B cell (primary cell): ENCODE results near the gene HSPA12A. TPM values are rescaled to one million over a fixed set of nuclear protein-coding genes. Genes with fewer than 3 reads are reported as not detected.

Experiments used
- ATAC-seq: fragments of 200-7000 bp; cut with Tn5 transposase; one replicate; pipeline ENCODE4 v1.10.0; 2021; ENCODE audit warnings: low read depth, mild to moderate bottlenecking, moderate number of reproducible peaks, moderate library complexity
- CTCF ChIA-PET: fragments of 350-600 bp; sonication (Branson Sonifier 250); formaldehyde crosslinking; loops from one replicate; lab custom pipeline; 2021; ENCODE audit warnings: antibody characterized with exemption, inconsistent platforms; lab: Charles Lee
- POLR2A ChIA-PET: fragments of 350-600 bp; sonication (Branson Sonifier 250); formaldehyde crosslinking; loops from one replicate; lab custom pipeline; 2021; ENCODE audit warnings: antibody characterized with exemption; lab: Charles Lee
- DNase-seq: peaks from one replicate; pipeline ENCODE4 v3.0.0; 2013
- H2AFZ ChIP-seq: 2 replicates; pipeline ENCODE4 v1.6.1; 2012; ENCODE audit warnings: mild to moderate bottlenecking, low read depth, low read length; ENCODE audit not compliant: insufficient read depth, poor library complexity, severe bottlenecking
- H3K27ac ChIP-seq, 2 donors: 1 replicate in 1 of 2; 2 replicates in 1 of 2; pipeline ENCODE4 v1.5.1; 2012 to 2013; ENCODE audit warnings: low read length in 2 of 2, mild to moderate bottlenecking in 2 of 2, moderate library complexity in 1 of 2
- H3K27me3 ChIP-seq, 4 experiments: fragments of 200-600 bp in 1 of 4; sonication (generic) in 1 of 4; replicated peaks in 1 of 4; 1 replicate in 2 of 4; 2 replicates in 2 of 4; pipeline versions ENCODE4 v1.6.1 to v1.7.0; 2013 to 2016; ENCODE audit warnings: low read length in 3 of 4, mild to moderate bottlenecking in 2 of 4, mixed read lengths in 1 of 4, moderate library complexity in 1 of 4; ENCODE audit not compliant: insufficient read depth in 4 of 4, control insufficient read depth in 3 of 4; ENCODE audit errors: control extremely low read depth in 1 of 4
- H3K36me3 ChIP-seq, 2 experiments: replicated peaks in 1 of 2; 1 replicate in 1 of 2; 2 replicates in 1 of 2; pipeline versions ENCODE4 v1.6.1 to v1.7.1; 2013; ENCODE audit warnings: low read length in 1 of 2; ENCODE audit not compliant: insufficient read depth in 2 of 2, control insufficient read depth in 1 of 2; ENCODE audit errors: control extremely low read depth in 1 of 2, extremely low read depth in 1 of 2
- H3K4me1 ChIP-seq, 2 donors: fragments of 200-600 bp in 1 of 2; sonication (generic) in 1 of 2; 1 replicate in 1 of 2; 2 replicates in 1 of 2; pipeline versions ENCODE4 v1.5.1 to v1.6.1; 2013 to 2017; ENCODE audit warnings: low read length in 2 of 2; ENCODE audit not compliant: control insufficient read depth in 2 of 2, insufficient read depth in 2 of 2
- H3K4me2 ChIP-seq: replicated peaks from 2 replicates; pipeline ENCODE3; 2012; ENCODE audit warnings: mild to moderate bottlenecking, low read depth, low read length; ENCODE audit not compliant: poor library complexity, severe bottlenecking
- H3K4me3 ChIP-seq, 5 experiments: fragments of 200-600 bp in 1 of 5; sonication (generic) in 1 of 5; 1 replicate in 3 of 5; 2 replicates in 2 of 5; pipeline versions ENCODE4 v1.5.1 to v1.7.0; 2011 to 2016; ENCODE audit warnings: low read length in 4 of 5, mild to moderate bottlenecking in 4 of 5, low read depth in 2 of 5, control low read depth in 1 of 5, moderate library complexity in 1 of 5; ENCODE audit not compliant: insufficient read depth in 1 of 5; ENCODE audit errors: control extremely low read depth in 1 of 5, extremely low read depth in 1 of 5
- H3K79me2 ChIP-seq: fragments of 200-600 bp; sonication (generic); one replicate; pipeline ENCODE4 v1.6.0; 2016; ENCODE audit warnings: low read length; ENCODE audit not compliant: control insufficient read depth, insufficient read depth
- H3K9ac ChIP-seq: fragments of 200-600 bp; sonication (generic); 2 replicates; pipeline ENCODE4 v1.6.1; 2017; ENCODE audit warnings: mild to moderate bottlenecking, low read length, moderate library complexity
- H3K9me3 ChIP-seq, 3 donors: one replicate each; pipeline versions ENCODE4 v1.6.1 to v1.7.1; 2013; ENCODE audit warnings: low read length in 2 of 3; ENCODE audit not compliant: control insufficient read depth in 2 of 3, insufficient read depth in 1 of 3; ENCODE audit errors: control extremely low read depth in 1 of 3
- H4K20me1 ChIP-seq: 2 replicates; pipeline ENCODE4 v1.6.0; 2012; ENCODE audit warnings: mild to moderate bottlenecking, low read length; ENCODE audit not compliant: insufficient read depth, control insufficient read depth, poor library complexity, severe bottlenecking
- H3K27ac Mint-ChIP-seq: one replicate; pipeline ENCODE4 v1.8.0; 2021; ENCODE audit warnings: mixed read lengths
- H3K27me3 Mint-ChIP-seq: one replicate; pipeline ENCODE4 v1.8.0; 2021; ENCODE audit warnings: mixed read lengths
- H3K4me1 Mint-ChIP-seq: one replicate; pipeline ENCODE4 v1.8.0; 2021; ENCODE audit warnings: mixed read lengths
- H3K4me3 Mint-ChIP-seq: one replicate; pipeline ENCODE4 v1.8.0; 2021; ENCODE audit warnings: mixed read lengths
- H3K9me3 Mint-ChIP-seq: one replicate; pipeline ENCODE4 v1.8.0; 2022; ENCODE audit warnings: mixed read lengths; ENCODE audit not compliant: insufficient read depth
- EZH2 ChIP-seq: IDR thresholded peaks from 2 replicates; pipeline ENCODE4 v1.6.1; 2012; ENCODE audit warnings: borderline replicate concordance, low read depth, mild to moderate bottlenecking, moderate library complexity, low read length; ENCODE audit not compliant: insufficient read depth, poor library complexity, severe bottlenecking
- WGBS: methylation state at CpG from one replicate; pipeline ENCODE4 v1.1.5; 2013; ENCODE audit warnings: missing lambda C conversion rate; ENCODE audit not compliant: insufficient coverage; 5-methylcytosine and 5-hydroxymethylcytosine counted together
- intact Hi-C: fragments of 100-400 bp; cut with micrococcal nuclease; formaldehyde crosslinking; loops from one replicate; pipeline ENCODE4 v1.10.0; 2022
- polyA plus RNA-seq: library from polyadenylated mRNA; depleted of rRNA; stranded (reverse); fragments of >200 nt; gene quantifications from 2 replicates; pipeline ENCODE4 v1.2.3, GENCODE V29; 2012
- total RNA-seq, 2 donors: library from RNA; stranded (reverse); fragments of 120-200 nt in 1 of 2; gene quantifications; 1 replicate in 1 of 2; 2 replicates in 1 of 2; pipeline versions ENCODE4 v1.2.3 to v1.2.4, GENCODE V29; 2013 to 2022
- TF ChIP-seq, protein P1 (sequence below): fragments of 200-600 bp; IDR thresholded peaks from one replicate; pipeline ENCODE4 v1.8.0; 2022; ENCODE audit warnings: antibody characterized with exemption, mild to moderate bottlenecking

Gene HSPA12A
- total and polyA plus RNA-seq, 2 donors (not counting 1 experiment from before 2014, with no cell fraction given) = 2.1 to 17.7 TPM

DNA sequence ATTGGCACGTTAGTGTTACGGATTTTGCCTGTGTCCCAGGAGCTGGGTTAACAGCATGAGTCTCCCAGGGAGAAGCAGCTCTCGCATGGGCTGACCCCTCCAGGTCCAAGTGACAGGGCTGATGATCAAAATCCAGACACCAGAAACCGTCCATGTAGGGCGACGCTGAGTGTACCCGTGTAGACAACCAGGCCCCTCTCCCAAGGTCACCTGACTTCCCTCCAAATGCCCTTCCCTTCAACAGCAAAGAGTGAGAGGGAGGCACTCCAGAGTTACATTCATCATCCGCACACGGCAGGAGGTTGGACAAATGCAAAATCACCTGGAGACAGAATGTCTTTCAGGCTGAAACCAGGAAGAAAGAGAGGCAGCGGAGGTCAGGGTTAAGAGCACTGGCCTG, 14.9 kb upstream of the HSPA12A start:
- Histone ChIP-seq H3K36me3 (no peaks in the 10 kb centered on the region), H3K9ac (no peak overlapping the region), H3K4me1 (no peaks in the 10 kb centered on the region), H3K27ac (no peak overlapping the region), H3K9me3 (peaks cover 0 to 4% (median 0%) of the 10 kb centered on the region in 3 donors), H2AFZ (no peak overlapping the region), H3K4me3 (no peak overlapping the region), H4K20me1 (no peaks in the 10 kb centered on the region), H3K79me2 (no peaks in the 10 kb centered on the region), H3K27me3 (peaks cover 0 to 7% (median 0%) of the 10 kb centered on the region in 4 experiments), H3K4me2 (no peak overlapping the region)
- H3K27me3 Mint-ChIP-seq = peaks cover 27% of the 10 kb centered on the region
- ATAC-seq = no peak
- H3K4me1 Mint-ChIP-seq = no peaks in the 10 kb centered on the region
- no peak for TF ChIP-seq EZH2
- TF ChIP-seq, protein P1, sequence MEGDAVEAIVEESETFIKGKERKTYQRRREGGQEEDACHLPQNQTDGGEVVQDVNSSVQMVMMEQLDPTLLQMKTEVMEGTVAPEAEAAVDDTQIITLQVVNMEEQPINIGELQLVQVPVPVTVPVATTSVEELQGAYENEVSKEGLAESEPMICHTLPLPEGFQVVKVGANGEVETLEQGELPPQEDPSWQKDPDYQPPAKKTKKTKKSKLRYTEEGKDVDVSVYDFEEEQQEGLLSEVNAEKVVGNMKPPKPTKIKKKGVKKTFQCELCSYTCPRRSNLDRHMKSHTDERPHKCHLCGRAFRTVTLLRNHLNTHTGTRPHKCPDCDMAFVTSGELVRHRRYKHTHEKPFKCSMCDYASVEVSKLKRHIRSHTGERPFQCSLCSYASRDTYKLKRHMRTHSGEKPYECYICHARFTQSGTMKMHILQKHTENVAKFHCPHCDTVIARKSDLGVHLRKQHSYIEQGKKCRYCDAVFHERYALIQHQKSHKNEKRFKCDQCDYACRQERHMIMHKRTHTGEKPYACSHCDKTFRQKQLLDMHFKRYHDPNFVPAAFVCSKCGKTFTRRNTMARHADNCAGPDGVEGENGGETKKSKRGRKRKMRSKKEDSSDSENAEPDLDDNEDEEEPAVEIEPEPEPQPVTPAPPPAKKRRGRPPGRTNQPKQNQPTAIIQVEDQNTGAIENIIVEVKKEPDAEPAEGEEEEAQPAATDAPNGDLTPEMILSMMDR = no peak
- H3K27ac Mint-ChIP-seq = no peak overlapping the region
- intact Hi-C loops = no loop called here
- no peak for DNase-seq
- WGBS = 90% methylated on average over 10 of the region's 10 CpGs
- ChIA-PET CTCF (no interaction called here), POLR2A (no interaction called here)
- H3K4me3 Mint-ChIP-seq = no peak overlapping the region
- peaks cover 3% of the 10 kb centered on the region for H3K9me3 Mint-ChIP-seq

DNA sequence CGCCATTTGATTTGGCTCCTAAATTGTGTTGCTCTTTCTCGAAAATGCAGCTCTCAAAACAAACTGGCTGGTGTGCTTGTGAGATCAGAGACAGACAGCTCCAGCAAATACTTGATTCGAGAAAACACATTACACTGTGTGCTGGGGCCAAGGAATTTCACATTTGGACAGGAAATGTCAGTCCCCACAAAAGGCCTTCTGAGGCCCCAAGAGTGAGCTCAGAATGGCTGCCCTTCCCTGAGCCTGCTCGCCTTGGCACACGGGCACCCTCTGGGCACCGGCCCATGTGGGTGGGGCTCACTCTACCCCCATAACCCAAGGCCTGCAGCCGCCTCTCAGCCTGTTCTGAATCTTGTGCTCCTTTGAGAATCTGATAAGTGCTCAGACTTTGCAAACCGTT, 13.9 kb upstream of the HSPA12A start:
- H3K9ac ChIP-seq = no peak overlapping the region
- peaks cover 0 to 7% (median 0%) of the 10 kb centered on the region in 4 experiments for H3K27me3 ChIP-seq
- Mint-ChIP-seq H3K4me3 (no peak overlapping the region), H3K27me3 (peaks cover 24% of the 10 kb centered on the region), H3K27ac (no peak overlapping the region), H3K9me3 (peaks cover 3% of the 10 kb centered on the region), H3K4me1 (no peaks in the 10 kb centered on the region)
- no peaks in the 10 kb centered on the region for H3K79me2 ChIP-seq
- POLR2A ChIA-PET = no interaction called here
- no peak overlapping the region for H3K4me2 ChIP-seq
- H4K20me1 ChIP-seq = no peaks in the 10 kb centered on the region
- CTCF ChIA-PET = no interaction called here
- WGBS = 96% methylated on average over 6 of the region's 8 CpGs
- no peak overlapping the region for H3K4me3 ChIP-seq
- DNase-seq (no peak), ATAC-seq (no peak)
- no peaks in the 10 kb centered on the region for H3K36me3 ChIP-seq
- TF ChIP-seq EZH2 = no peak
- TF ChIP-seq, protein P1 = no peak
- no peaks in the 10 kb centered on the region for H3K4me1 ChIP-seq
- H2AFZ ChIP-seq = no peak overlapping the region
- peaks cover 0 to 4% (median 0%) of the 10 kb centered on the region in 3 donors for H3K9me3 ChIP-seq
- no peak overlapping the region for H3K27ac ChIP-seq
- intact Hi-C loops = no loop called here
